ENCODE data around the gene NCKAP5.

GRCh38 chr2:133483181-133483580, 85.1 kb downstream of the NCKAP5 start:
- TF ChIP-seq FOXM1 (IDR thresholded peaks at IDR 0.05; ENCODE audit: borderline replicate concordance, low read depth) (no peak), RAD21 (IDR thresholded peaks at IDR 0.05; ENCODE audit: low read depth) (no peak), CEBPB (IDR thresholded peaks at IDR 0.05) (no peak), TAF1 (IDR thresholded peaks at IDR 0.05; ENCODE audit: low read depth) (no peak), MAX (IDR thresholded peaks at IDR 0.05) (no peak), EP300 (IDR thresholded peaks at IDR 0.05; ENCODE audit: borderline replicate concordance) (no peak), EGR1 (IDR thresholded peaks at IDR 0.05) (no peak), CREB1 (IDR thresholded peaks at IDR 0.05; ENCODE audit: low read depth) (no peak), REST (IDR thresholded peaks at IDR 0.05; ENCODE audit: low read depth) (no peak), ZBTB7A (IDR thresholded peaks at IDR 0.05; ENCODE audit: low read depth) (no peak), YY1 (IDR thresholded peaks at IDR 0.05; ENCODE audit: low read depth) (no peak), USF1 (IDR thresholded peaks at IDR 0.05) (no peak)
